Mesenchymal stem cell (in vitro differentiated cells and primary cell): ENCODE measurements around the gene MPV17.

Source experiments
- DNase-seq: peaks from one replicate; pipeline ENCODE4 v3.0.0-alpha.2; 2013
- H2AFZ ChIP-seq: one replicate; pipeline ENCODE4 v1.6.1; 2013; ENCODE audit warnings: low read depth, mild to moderate bottlenecking, control low read depth, inconsistent platforms, low read length, moderate library complexity
- H2AK5ac ChIP-seq: 2 replicates; pipeline ENCODE4 v1.6.1; 2013; ENCODE audit warnings: low read length, moderate library complexity, mild to moderate bottlenecking, inconsistent platforms; ENCODE audit not compliant: severe bottlenecking
- H2BK120ac ChIP-seq: one replicate; pipeline ENCODE4 v1.6.1; 2013; ENCODE audit warnings: low read depth, mild to moderate bottlenecking, inconsistent platforms, low read length, moderate library complexity
- H2BK12ac ChIP-seq, 2 experiments: one replicate each; pipeline ENCODE4 v1.6.1; 2013; ENCODE audit warnings: inconsistent platforms in 2 of 2, low read length in 2 of 2, mild to moderate bottlenecking in 2 of 2, moderate library complexity in 2 of 2, control low read depth in 1 of 2
- H2BK15ac ChIP-seq: one replicate; pipeline ENCODE4 v1.6.1; 2013; ENCODE audit warnings: mild to moderate bottlenecking, low read depth, inconsistent platforms; ENCODE audit not compliant: poor library complexity, severe bottlenecking
- H2BK5ac ChIP-seq: 2 replicates; pipeline ENCODE4 v1.6.1; 2013; ENCODE audit warnings: low read depth, mild to moderate bottlenecking, low read length, control low read depth, inconsistent platforms; ENCODE audit not compliant: poor library complexity, severe bottlenecking
- H3K14ac ChIP-seq, 2 experiments: one replicate each; pipeline ENCODE4 v1.6.1; 2013; ENCODE audit warnings: inconsistent platforms in 2 of 2, low read length in 2 of 2, control low read depth in 1 of 2, mild to moderate bottlenecking in 1 of 2, moderate library complexity in 1 of 2
- H3K18ac ChIP-seq, 2 experiments: one replicate each; pipeline ENCODE4 v1.6.1; 2013; ENCODE audit warnings: inconsistent platforms in 2 of 2, low read length in 2 of 2, control low read depth in 1 of 2, low read depth in 1 of 2, mild to moderate bottlenecking in 1 of 2
- H3K23ac ChIP-seq, 2 experiments: one replicate each; pipeline ENCODE4 v1.6.1; 2013; ENCODE audit warnings: inconsistent platforms in 2 of 2, low read length in 2 of 2, mild to moderate bottlenecking in 2 of 2, moderate library complexity in 2 of 2, control low read depth in 1 of 2
- H3K27ac ChIP-seq: 2 replicates; pipeline ENCODE4 v1.5.1; 2013; ENCODE audit warnings: mild to moderate bottlenecking, moderate library complexity, low read length, control low read depth, inconsistent platforms; ENCODE audit not compliant: poor library complexity, severe bottlenecking
- H3K27me3 ChIP-seq, 2 experiments: 2 replicates each; pipeline versions ENCODE4 v1.6.1 to v1.7.0; 2013; ENCODE audit warnings: low read length in 2 of 2, mild to moderate bottlenecking in 2 of 2, moderate library complexity in 2 of 2, control low read depth in 1 of 2, inconsistent platforms in 1 of 2; ENCODE audit not compliant: control insufficient read depth in 1 of 2, insufficient read depth in 1 of 2
- H3K36me3 ChIP-seq, 2 experiments: 2 replicates each; pipeline versions ENCODE4 v1.6.1 to v1.7.0; 2013; ENCODE audit warnings: low read length in 2 of 2, control low read depth in 1 of 2, inconsistent platforms in 1 of 2, low read depth in 1 of 2, mild to moderate bottlenecking in 1 of 2; ENCODE audit not compliant: insufficient read depth in 2 of 2, control insufficient read depth in 1 of 2
- H3K4ac ChIP-seq, 2 experiments: one replicate each; pipeline ENCODE4 v1.6.1; 2013; ENCODE audit warnings: inconsistent platforms in 2 of 2, low read length in 2 of 2, mild to moderate bottlenecking in 2 of 2, moderate library complexity in 2 of 2, control low read depth in 1 of 2, low read depth in 1 of 2
- H3K4me1 ChIP-seq: 2 replicates; pipeline ENCODE4 v1.6.1; 2013; ENCODE audit warnings: low read depth, low read length, control low read depth; ENCODE audit not compliant: control insufficient read depth, insufficient read depth
- H3K4me2 ChIP-seq: 2 replicates; pipeline ENCODE4 v1.6.1; 2013; ENCODE audit warnings: low read length, mild to moderate bottlenecking, inconsistent platforms; ENCODE audit not compliant: poor library complexity, severe bottlenecking
- H3K4me3 ChIP-seq, 2 experiments: 2 replicates each; pipeline versions ENCODE4 v1.5.1 to v1.7.0; 2013; ENCODE audit warnings: low read length in 2 of 2, mild to moderate bottlenecking in 2 of 2, control low read depth in 1 of 2, low read depth in 1 of 2; ENCODE audit not compliant: insufficient read depth in 1 of 2
- H3K79me1 ChIP-seq: replicated peaks from 2 replicates; pipeline ENCODE4 v1.6.1; 2013; ENCODE audit warnings: mild to moderate bottlenecking, control low read depth, low read length, inconsistent platforms; ENCODE audit not compliant: poor library complexity, severe bottlenecking
- H3K9ac ChIP-seq: 2 replicates; pipeline ENCODE4 v1.7.0; 2013; ENCODE audit warnings: mild to moderate bottlenecking, low read length, moderate library complexity
- H3K9me3 ChIP-seq: 2 replicates; pipeline ENCODE4 v1.7.0; 2013; ENCODE audit warnings: mild to moderate bottlenecking, low read length; ENCODE audit not compliant: control insufficient read depth
- H4K8ac ChIP-seq: one replicate; pipeline ENCODE4 v1.6.1; 2013; ENCODE audit warnings: inconsistent platforms, mild to moderate bottlenecking, low read length, moderate library complexity
- H4K91ac ChIP-seq: one replicate; pipeline ENCODE4 v1.6.1; 2013; ENCODE audit warnings: mild to moderate bottlenecking, low read length, inconsistent platforms
- WGBS: methylation state at CpG from one replicate; pipeline ENCODE4 v1.1.7; 2013; ENCODE audit warnings: mixed read lengths; 5-methylcytosine and 5-hydroxymethylcytosine counted together

MPV17 gene

DNA sequence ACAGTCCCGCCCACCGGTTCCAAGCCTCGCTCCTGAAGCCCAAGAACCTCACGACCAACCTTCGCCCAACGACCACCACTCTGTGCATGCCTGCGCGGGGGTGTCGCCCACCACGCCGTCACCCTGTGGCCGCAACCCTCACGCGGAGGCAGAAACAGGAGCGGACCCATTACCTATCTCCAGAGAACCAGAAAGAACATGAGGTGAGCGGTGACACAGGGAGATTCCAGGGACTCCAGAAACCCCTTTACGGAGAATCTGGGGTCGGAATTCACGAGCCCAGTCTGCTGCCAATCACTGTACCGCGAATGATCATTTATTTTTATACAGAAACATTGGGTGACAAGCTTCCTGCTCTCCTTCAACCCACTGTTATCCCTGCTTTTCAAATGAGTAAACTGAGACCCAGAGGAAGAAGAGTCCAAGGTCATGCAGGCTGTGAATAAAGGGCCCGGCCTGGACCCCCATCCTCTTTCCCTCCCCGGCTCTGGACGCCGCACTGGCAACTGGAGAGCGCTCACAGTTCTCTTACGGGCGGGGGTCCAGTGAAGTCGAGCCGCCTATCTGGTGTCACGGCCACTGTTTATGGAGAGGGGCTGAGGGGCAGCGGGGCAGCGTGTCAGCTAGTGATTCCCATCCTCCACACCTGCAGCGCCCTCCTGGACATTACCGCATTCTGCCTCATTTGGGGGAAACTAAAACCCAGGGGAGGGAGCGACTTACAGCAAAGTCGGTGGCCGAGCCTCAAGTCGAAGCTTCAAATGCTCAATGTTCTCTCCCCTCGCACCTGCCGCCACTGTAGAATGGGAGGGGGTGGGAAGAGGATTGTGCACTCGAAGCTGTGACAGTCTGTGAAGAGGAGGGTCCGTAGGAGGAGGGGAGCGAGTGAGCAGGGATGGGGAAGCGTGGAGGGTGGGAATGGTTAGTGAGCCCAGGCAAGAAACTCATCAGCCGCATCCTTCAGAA, 59.3 kb downstream of the MPV17 start:
- Histone ChIP-seq H2AFZ (no peak overlapping the region), H2AK5ac (no peak overlapping the region), H3K27me3 (peaks cover 77 to 87% of the 10 kb centered on the region in 2 experiments), H2BK5ac (no peak overlapping the region), H3K4me3 (peak overlapping the region in 1 of 2 experiments; percentile 58), H2BK15ac (no peak overlapping the region), H3K9me3 (no peaks in the 10 kb centered on the region), H3K4me1 (peaks cover 29% of the 10 kb centered on the region), H3K23ac (peak overlapping the region in 1 of 2 experiments; percentile 63), H3K27ac (no peak overlapping the region), H3K36me3 (no peaks in the 10 kb centered on the region), H3K79me1 (no peaks in the 10 kb centered on the region), H4K8ac (no peak overlapping the region), H4K91ac (no peak overlapping the region), H2BK12ac (no peak overlapping the region), H3K4ac (no peak overlapping the region), H3K9ac (no peak overlapping the region), H2BK120ac (no peak overlapping the region), H3K4me2 (peak overlapping the region; percentile 76), H3K18ac (no peak overlapping the region), H3K14ac (no peak overlapping the region)
- no peak for DNase-seq
- 3% methylated on average over 39 of the region's 46 CpGs for WGBS

DNA sequence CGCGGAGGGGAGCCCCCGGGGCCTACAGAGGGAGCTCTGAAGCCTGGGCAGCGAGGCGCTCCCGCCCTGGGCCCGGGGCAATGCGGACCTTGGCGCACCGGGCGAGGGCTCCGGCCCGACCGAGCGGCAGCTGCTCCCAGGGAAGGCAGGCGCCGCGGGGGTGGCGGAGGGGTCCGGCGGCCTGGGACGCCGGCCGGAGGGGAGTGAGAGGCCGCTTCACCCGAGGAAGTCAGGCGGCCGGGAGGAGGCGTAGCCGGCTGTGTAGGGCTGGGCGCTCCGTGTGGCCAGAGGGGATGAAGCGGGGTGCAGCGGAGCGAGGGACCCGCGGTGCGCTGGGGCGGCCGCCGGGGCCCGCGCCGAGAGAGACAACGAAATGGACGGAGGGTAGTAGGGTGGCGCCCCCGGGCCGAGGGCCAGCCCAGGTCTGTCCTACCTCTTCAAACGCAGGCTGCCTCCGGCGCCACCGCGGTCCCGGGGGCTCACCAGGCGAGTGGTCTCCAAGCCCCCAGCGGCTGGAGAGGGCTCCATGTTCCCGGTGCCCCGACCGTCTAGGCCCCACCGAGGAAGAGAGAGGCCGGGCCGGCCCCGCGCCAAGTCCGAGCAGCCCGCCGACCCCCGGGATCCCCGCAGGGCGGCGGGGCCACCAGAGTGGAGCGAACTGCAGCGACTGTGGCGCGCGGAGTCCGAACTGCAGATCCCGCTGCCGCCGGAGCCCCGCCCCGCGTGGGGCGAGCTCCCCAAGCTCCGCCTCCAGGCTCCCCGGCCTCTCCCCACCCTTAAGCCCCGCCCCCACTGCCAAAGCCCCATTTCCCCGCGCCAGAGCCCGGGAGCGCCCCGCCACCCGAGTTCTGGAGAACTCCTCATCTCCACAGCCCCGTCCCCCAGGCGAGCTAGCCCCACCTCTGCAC, 60.3 kb downstream of the MPV17 start, which contains the start of gene SLC30A3:
Gene SLC30A3 (minus strand): TSS at position 669 of the 908 bp plus-strand sequence. CDS start 141 bp downstream, at position 528.
- Histone ChIP-seq H4K8ac (no peak within 1 kb of the TSS), H2BK15ac (no peak within 1 kb of the TSS), H2AFZ (no peak within 1 kb of the TSS), H3K36me3 (no peaks in the 10 kb centered on the region), H3K79me1 (no peaks in the 10 kb centered on the region), H2BK120ac (no peak within 1 kb of the TSS), H3K4me1 (peaks cover 29% of the 10 kb centered on the region), H3K27me3 (peaks cover 83 to 89% of the 10 kb centered on the region in 2 experiments), H2AK5ac (no peak within 1 kb of the TSS), H3K4me2 (peak within 1 kb of the TSS; percentile 76), H2BK5ac (no peak within 1 kb of the TSS), H3K23ac (peak within 1 kb of the TSS in 1 of 2 experiments; percentile 63), H3K18ac (no peak within 1 kb of the TSS), H4K91ac (no peak within 1 kb of the TSS), H3K9ac (no peak within 1 kb of the TSS), H3K14ac (no peak within 1 kb of the TSS), H3K4ac (no peak within 1 kb of the TSS), H3K27ac (no peak within 1 kb of the TSS), H3K4me3 (peak within 1 kb of the TSS; percentile 33 to 58), H3K9me3 (no peaks in the 10 kb centered on the region), H2BK12ac (no peak within 1 kb of the TSS)
- 1% methylated on average over 77 of the region's 96 CpGs for WGBS
- DNase-seq: peak; percentile 47

DNA sequence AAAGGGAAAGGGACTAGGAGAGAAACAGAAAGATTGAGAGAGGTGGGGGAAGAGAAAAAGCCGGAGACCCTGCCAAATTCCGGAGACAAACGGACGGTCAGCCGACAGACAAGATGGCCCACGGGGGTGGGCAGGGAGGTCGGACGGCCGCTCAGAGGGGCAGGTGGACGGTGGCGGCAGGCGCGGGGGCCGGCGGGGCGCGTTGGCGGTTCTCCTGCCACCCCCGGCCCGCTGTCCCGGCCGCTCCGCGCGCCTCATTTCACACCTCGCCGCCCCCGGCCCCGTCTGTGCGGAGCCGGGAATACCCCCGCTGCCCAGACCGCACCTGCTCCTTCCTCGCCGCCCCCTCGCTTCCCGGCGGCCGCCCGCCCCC, 61.0 kb downstream of the MPV17 start:
- Histone ChIP-seq H3K27me3 (peaks cover 84 to 89% of the 10 kb centered on the region in 2 experiments), H3K4me2 (peak overlapping the region; percentile 76), H3K14ac (no peak overlapping the region), H3K4me1 (peaks cover 29% of the 10 kb centered on the region), H3K27ac (no peak overlapping the region), H2AFZ (no peak overlapping the region), H3K36me3 (no peaks in the 10 kb centered on the region), H2BK12ac (no peak overlapping the region), H2BK120ac (no peak overlapping the region), H2BK5ac (no peak overlapping the region), H3K9me3 (no peaks in the 10 kb centered on the region), H3K79me1 (no peaks in the 10 kb centered on the region), H2AK5ac (no peak overlapping the region), H2BK15ac (no peak overlapping the region), H3K9ac (no peak overlapping the region), H3K4me3 (no peak overlapping the region), H3K4ac (no peak overlapping the region), H3K18ac (no peak overlapping the region), H3K23ac (no peak overlapping the region), H4K91ac (no peak overlapping the region), H4K8ac (no peak overlapping the region)
- 4% methylated on average over 22 of the region's 40 CpGs for WGBS
- DNase-seq: no peak
